DMS79 treated with DMSO at 0.1 percent for 48 hours (cell line): ENCODE measurements around the gene CHSY1.

Experiments
- DNase-seq: peaks from one replicate; lab custom pipeline; 2025; lab: John Stamatoyannopoulos, UW

Gene CHSY1

DNA sequence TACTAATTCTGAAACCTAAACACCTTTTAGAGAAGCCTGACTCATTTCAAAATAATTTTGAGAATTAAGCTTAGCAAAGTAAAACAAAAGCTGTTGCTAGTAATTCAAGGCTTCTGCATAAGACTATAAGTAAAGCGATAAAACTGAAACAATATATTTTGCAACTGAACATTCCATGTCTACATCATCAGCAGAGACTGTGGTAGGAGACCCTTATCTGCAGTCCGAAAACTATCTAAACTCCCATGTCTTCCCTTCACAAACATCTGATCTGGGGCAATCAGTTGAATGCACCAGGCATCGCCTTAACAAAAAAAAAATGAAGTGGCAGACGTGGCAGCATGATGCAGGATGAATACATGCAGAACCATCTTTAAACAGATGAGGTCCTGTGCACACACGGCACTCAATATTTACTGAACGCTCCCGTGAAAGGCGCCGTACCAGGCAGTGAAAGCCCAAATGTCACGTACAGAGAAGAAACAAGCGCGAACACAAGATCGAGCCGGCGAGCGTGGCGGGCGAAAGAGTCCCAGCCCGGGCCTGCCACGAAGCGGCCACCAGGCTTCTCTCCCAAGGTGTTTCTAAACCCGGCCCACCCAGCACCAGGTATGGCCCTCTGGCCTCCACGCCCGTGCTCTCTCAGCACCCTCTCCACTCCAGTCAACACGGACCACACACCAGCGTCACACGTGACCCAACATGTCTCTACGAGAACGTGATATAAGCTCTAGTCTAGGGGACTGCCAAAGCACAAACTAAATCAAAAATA, 63.0 kb downstream of the CHSY1 start:
- DNase-seq = no peak

GRCh38 chr15:101187820-101188636, 63.8 kb downstream of the CHSY1 start:
- peak; percentile 9 for DNase-seq

DNA sequence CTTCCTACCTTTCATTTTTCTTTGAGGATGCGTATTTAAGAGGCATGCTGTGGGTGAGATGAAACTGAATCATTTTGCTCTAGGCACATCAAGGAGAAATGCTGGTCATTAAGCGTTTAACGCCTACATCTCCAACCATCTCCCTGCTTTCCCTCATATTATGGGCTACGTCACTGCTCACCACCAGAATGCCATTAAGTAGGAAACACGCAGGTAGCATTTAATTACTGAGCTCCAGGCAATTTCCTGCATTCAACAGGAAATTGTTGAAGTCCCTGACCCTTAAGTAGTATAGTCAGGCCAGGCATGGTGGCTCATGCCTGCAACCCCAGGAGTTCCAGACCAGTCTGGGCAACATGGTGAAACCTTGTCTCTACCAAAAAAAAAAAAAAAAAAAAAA, 66.1 kb downstream of the CHSY1 start:
- DNase-seq = no peak

DNA sequence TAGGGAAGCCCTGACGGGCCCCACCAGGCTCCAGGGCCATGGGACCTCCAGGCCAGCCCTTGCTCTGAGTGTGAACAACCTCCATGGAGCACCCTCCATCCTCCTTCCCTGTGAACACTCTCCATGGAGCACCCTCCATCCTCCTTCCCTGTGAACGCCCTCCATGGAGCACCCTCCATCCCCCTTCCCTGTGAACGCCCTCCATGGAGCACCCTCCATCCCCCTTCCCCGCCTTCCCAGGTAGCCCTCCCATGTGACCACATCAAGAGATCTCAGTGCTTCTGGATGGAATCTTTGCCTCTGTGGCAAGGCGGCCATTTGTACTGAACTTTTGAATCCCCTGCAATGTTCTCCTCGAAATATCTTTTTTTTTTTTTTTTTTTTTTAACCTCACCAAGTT, 66.5 kb downstream of the CHSY1 start:
- DNase-seq = no peak

DNA sequence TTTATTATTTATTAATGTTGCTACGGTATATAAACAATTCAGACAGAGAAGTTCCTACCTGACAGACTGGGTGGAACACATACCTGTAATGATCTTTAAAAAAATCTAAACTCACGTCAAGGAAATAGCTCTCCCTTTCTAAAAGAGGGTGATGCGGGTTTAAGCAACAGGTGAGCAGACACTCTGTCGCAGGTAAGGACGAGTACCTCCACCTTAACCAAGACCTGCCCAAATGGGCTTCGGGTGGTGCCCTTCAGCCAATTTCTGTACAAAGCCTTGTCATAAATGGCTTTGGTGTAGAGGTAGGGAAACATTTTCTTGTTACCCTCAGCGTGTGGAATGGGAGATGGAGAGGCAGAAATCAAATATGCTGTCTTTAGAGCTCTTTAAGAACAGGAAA, 67.0 kb downstream of the CHSY1 start:
- DNase-seq = no peak

DNA sequence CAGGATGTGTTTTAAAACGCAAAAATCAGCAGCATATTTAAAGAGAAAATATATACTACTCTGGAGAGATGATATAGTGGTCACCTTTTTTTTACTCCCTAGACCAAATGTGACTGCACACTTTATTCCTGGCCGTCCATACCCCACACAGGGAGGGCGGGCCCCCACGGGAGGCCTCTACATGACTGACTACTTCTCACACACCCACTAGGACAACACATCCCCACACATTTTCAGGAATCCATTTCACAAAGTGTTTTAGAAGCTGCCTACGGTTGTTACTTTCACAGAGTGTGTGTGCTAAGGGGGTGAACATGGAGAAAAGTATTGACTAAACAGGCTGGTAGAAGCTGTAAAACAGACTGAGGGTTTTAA, 67.9 kb downstream of the CHSY1 start:
- no peak for DNase-seq

- DNase-seq = no peak
Observed at GRCh38 chr15:101183226-101183930, 68.5 kb downstream of the CHSY1 start.

- no peak for DNase-seq
Observed at GRCh38 chr15:101182215-101182614, 69.6 kb downstream of the CHSY1 start.

DNA sequence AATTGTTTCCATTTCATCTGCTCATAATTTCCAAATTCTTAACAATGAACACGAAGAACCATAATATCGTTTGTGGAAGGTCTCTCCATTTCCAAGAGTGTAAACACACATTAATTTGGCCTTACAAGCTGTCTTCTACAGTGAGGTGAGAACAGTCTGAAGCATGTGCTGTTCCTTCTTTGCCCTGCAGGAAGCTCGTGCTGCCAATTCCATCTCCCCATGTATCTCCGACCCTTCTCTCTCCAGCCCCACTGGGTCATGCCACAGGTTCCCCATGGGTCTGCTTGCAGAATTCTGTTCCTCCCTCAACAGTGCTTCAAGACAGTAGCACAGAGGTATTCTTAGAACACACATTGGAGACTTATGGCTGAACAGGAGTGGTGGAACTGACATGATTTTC, 70.5 kb downstream of the CHSY1 start:
- no peak for DNase-seq

- DNase-seq = no peak
Observed at GRCh38 chr15:101180620-101181307, 71.1 kb downstream of the CHSY1 start.

- no peak for DNase-seq
Observed at GRCh38 chr15:101179341-101180153, 72.3 kb downstream of the CHSY1 start.

GRCh38 chr15:101178931-101179330, 72.9 kb downstream of the CHSY1 start:
- no peak for DNase-seq

DNA sequence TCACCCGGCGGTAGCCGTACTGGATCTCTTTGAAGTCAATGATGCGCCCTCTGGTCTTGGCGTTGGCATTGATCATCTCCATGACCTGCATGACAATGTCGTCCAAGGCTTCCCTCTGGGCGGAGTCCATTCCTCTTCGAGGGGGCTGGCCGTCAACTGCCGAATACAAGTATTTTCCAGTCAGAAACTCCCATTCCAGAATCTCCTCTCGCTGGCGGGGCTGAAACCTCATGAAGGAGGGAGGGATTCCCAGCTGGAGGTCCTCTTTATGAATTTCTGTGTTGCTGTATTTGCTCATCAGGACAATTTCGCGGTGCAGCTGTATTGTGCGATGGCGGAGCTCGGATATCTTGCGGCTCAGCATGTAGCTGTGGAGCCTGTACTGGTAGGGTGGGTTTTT, 73.4 kb downstream of the CHSY1 start:
- no peak for DNase-seq

DNA sequence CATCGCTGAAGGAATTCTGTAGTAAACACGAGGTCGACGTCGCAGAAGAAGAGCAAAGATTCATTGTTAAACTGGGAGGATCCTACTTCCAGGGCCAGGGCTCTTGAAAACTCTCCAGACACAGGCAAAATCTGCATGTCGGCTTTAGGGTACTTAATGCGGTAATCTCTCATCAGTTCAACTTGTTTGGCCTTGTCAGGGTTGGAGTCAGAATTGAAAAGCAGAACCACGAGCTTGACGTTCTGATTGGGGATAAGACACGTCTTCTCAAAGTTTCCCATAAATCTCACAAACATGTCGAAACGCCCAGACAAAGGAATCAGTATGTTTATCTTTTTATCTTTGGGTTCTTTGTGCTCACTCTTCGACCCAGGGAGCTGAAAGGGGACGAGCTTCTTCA, 74.0 kb downstream of the CHSY1 start:
- DNase-seq = no peak

DNA sequence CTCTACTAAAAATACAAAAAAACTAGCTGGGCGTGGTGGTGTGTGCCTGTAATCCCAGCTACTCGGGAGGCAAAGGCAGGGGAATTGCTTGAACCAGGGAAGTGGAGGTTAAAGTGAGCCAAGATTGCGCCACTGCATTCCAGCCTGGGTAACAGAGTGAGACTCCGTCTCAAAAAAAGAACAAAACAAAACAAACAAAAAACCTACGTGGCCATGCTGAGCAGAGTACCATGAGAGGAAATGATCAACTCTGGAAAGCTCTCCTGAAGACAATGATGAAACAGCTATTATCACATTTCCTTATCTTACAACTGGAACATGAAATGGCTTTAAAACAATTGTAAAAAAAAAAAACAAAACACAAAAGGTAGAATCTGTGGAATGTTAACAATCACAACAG, 75.2 kb downstream of the CHSY1 start:
- DNase-seq = no peak

DNA sequence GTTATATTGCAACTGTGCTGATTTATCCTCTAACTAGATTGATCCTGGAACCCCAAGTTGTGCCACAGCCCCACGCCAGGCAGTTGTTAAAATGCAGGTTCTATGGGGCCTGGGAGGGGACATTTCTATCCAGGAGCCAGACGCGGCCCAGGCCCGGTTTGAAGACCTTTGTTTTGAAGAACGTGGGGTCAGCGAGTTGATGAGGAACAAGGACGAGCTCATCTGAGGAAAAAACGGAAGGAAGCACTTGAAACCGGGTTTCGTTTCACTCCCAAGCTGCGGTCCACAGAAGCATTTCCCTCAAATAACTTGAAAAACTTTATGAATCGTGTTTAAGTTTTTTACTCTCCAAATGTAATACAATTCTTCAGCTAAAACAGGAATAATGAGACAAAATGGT, 76.4 kb downstream of the CHSY1 start:
- DNase-seq = no peak

- no peak for DNase-seq
Observed at GRCh38 chr15:101174152-101174920, 77.5 kb downstream of the CHSY1 start.

DNA sequence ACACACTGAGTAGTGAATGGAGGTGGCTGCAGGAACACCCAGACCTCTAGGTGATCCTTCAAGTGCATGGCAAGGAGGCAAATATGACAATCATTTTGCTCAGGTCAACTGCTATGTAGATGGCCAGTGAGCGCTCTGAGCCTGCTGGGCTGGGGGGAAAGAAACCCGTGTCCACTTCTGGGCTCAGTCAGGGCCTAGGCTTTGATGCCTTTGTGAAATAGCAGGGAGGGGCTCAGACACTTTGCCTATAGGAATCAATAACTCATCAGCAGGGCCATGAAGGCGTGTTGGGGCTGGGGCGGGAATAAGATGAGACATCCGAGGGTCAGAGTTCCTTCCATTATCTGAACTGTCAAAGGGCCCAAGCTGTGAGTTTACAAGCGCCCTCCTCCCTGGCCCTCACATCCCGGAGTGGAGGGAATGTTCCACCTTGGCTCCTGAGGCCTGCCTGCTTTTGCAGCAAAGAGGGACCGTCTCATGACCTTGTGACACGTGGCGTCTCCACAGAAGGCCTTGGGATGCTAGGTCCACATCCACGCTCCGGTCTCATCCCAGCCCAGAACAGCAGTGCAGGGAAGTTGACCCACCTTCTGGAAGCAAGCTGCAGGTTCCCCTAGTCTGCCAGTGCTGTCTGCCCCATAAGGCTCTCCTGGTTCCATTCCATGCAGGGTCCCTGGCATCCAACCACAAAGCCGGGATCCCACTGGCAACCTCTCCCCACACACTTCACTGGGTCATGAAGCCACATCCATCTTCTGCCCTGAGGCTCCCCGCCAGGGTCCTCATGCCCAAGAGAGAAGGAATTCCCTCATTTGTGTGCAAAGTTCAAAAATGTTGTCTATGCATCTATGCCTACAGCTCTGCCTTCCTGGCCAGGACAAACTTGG, 78.4 kb downstream of the CHSY1 start:
- DNase-seq = no peak

DNA sequence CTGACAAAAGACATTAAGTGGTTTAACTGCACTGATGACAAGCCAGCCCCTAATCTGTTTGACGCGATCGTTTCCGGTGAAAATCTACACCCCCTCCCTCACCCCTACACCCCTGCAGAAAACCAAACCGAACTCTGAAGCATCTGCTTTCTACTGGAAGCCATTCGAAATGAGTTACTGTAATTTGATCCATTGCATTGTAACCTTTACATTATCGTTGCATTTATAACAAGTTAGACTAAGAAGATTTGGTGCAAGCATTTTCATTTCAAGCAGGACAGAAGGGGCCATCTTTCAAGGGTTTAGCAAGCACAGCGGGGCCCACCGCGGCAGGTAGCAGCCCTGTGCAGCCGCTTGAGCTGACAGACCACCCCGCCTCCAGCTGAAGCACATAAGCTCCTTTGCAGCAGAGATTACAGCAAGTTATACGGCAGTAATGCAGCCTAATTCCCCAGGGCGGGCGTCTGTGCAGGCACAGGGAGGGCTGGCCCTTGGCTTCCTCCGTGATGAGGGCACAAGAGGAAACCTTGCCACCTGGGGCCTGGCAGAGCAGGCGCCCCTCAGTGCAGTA, 79.3 kb downstream of the CHSY1 start:
- peak; percentile 5 for DNase-seq
